Measurements from ENCODE around the gene PPP1R37. TPM values are rescaled to one million over a fixed set of nuclear protein-coding genes. Genes with fewer than 3 reads are reported as not detected.

Gene PPP1R37
- total and polyA plus RNA-seq, 4 donors = 1.8 to 10.4 (median 9.3) TPM

DNA sequence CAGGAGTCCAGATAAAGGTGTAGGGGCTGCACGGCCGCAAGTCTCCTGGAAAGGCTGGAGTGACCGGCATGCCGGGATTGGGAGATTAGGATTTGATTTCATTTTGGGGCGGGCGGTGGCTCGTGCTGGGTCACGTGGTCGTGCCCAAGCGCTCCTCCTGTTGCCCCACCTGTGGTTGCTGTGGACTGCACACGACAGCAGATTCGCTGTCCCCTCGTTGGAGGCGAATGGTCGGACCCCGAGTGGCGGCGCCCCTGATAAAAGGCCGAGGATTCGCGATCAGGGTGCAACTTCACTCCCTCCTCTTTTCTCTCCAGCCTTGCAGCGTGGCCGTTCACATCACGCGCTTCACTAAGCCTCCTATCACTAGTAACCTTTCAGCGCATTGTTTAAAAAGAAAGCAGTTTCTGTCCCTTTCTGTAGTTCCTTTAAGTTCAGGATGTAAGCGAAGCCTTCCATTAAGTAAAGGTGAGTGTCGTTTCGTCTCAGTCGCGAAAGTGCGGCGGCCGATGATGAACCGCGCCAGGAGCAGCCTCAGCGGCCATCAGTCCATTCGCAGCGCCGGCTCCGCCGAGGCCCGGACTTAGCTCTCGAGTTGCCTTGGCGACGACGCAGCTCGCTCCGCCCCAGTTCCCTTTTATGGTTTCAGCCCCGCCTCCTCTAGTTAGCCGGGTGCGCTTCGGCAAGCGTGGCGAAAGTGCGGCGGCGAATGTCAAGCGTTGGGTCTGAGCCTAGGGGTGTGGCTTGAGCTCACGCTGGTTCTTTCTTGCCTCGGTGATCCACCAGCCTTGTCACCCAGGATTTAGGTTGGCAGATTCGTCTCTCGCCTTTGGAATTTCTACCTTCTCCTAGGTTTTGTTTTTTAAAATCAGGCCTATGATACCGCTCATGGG, 1.7 kb upstream of the PPP1R37 start (continued):
- TF ChIP-seq, protein P1, sequence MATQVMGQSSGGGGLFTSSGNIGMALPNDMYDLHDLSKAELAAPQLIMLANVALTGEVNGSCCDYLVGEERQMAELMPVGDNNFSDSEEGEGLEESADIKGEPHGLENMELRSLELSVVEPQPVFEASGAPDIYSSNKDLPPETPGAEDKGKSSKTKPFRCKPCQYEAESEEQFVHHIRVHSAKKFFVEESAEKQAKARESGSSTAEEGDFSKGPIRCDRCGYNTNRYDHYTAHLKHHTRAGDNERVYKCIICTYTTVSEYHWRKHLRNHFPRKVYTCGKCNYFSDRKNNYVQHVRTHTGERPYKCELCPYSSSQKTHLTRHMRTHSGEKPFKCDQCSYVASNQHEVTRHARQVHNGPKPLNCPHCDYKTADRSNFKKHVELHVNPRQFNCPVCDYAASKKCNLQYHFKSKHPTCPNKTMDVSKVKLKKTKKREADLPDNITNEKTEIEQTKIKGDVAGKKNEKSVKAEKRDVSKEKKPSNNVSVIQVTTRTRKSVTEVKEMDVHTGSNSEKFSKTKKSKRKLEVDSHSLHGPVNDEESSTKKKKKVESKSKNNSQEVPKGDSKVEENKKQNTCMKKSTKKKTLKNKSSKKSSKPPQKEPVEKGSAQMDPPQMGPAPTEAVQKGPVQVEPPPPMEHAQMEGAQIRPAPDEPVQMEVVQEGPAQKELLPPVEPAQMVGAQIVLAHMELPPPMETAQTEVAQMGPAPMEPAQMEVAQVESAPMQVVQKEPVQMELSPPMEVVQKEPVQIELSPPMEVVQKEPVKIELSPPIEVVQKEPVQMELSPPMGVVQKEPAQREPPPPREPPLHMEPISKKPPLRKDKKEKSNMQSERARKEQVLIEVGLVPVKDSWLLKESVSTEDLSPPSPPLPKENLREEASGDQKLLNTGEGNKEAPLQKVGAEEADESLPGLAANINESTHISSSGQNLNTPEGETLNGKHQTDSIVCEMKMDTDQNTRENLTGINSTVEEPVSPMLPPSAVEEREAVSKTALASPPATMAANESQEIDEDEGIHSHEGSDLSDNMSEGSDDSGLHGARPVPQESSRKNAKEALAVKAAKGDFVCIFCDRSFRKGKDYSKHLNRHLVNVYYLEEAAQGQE (IDR thresholded peaks at IDR 0.05) = no peak
- TF ChIP-seq, protein P2, sequence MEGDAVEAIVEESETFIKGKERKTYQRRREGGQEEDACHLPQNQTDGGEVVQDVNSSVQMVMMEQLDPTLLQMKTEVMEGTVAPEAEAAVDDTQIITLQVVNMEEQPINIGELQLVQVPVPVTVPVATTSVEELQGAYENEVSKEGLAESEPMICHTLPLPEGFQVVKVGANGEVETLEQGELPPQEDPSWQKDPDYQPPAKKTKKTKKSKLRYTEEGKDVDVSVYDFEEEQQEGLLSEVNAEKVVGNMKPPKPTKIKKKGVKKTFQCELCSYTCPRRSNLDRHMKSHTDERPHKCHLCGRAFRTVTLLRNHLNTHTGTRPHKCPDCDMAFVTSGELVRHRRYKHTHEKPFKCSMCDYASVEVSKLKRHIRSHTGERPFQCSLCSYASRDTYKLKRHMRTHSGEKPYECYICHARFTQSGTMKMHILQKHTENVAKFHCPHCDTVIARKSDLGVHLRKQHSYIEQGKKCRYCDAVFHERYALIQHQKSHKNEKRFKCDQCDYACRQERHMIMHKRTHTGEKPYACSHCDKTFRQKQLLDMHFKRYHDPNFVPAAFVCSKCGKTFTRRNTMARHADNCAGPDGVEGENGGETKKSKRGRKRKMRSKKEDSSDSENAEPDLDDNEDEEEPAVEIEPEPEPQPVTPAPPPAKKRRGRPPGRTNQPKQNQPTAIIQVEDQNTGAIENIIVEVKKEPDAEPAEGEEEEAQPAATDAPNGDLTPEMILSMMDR (IDR thresholded peaks at IDR 0.05; ENCODE audit: low read depth, low read length, missing input control) = no peak

DNA sequence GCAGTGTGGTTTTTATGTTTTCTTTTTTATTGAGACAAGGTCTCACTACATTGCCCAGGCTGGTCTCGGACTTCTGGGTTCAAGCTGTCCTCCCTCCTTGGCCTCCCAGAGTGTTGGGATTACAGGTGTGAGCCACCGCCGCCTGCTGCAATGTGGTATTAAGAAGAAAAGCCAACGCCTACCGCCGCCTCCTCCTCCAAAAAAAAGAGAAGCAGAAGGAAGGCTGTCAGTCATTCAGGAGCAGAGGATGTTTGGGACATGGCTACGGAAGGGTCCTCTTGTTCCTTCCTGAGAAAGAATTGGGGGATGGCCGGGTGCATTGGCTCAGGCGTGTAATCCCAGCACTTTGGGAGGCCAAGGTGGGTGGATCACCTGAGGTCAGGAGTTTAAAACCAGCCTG, 1.2 kb downstream of the PPP1R37 start:
- Histone ChIP-seq H3K9ac (ENCODE audit: low read depth in 1 of 2, low read length in 2 of 2) (peak overlapping the region in 1 of 2 donors; percentile 61), H3K27me3 (ENCODE audit: control insufficient read depth in 4 of 4, insufficient read depth in 4 of 4, low read length in 3 of 4) (no peaks in the 10 kb centered on the region), H3K9me3 (ENCODE audit: control insufficient read depth in 4 of 4, low read length in 3 of 4) (no peaks in the 10 kb centered on the region), H3K4me1 (ENCODE audit: control insufficient read depth in 4 of 4, insufficient read depth in 4 of 4, low read length in 3 of 4) (peaks cover 8 to 74% (median 46%) of the 10 kb centered on the region in 4 donors), H3K4me3 (ENCODE audit: low read depth in 1 of 3, low read length in 3 of 3) (peak overlapping the region in 2 of 3 donors; percentile 89 to 98), H3K36me3 (ENCODE audit: control insufficient read depth in 4 of 4, insufficient read depth in 3 of 4, low read depth in 1 of 4, low read length in 3 of 4) (peaks cover 0 to 5% (median 1%) of the 10 kb centered on the region in 4 donors), H3K27ac (ENCODE audit: low read depth in 1 of 2, low read length in 2 of 2) (no peak overlapping the region)
- TF ChIP-seq GABPA (IDR thresholded peaks at IDR 0.05 in 1 of 2, conservative IDR thresholded peaks at IDR 0.05 in 1 of 2) = no peak
- TF ChIP-seq RAD21 (IDR thresholded peaks at IDR 0.05) = no peak
- no peak for TF ChIP-seq SP1 (IDR thresholded peaks at IDR 0.05)
- TF ChIP-seq FOXA1 (IDR thresholded peaks at IDR 0.05) = no peak
- TF ChIP-seq, protein P3, sequence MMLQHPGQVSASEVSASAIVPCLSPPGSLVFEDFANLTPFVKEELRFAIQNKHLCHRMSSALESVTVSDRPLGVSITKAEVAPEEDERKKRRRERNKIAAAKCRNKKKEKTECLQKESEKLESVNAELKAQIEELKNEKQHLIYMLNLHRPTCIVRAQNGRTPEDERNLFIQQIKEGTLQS (IDR thresholded peaks at IDR 0.05) = no peak
- TF ChIP-seq, protein P4, sequence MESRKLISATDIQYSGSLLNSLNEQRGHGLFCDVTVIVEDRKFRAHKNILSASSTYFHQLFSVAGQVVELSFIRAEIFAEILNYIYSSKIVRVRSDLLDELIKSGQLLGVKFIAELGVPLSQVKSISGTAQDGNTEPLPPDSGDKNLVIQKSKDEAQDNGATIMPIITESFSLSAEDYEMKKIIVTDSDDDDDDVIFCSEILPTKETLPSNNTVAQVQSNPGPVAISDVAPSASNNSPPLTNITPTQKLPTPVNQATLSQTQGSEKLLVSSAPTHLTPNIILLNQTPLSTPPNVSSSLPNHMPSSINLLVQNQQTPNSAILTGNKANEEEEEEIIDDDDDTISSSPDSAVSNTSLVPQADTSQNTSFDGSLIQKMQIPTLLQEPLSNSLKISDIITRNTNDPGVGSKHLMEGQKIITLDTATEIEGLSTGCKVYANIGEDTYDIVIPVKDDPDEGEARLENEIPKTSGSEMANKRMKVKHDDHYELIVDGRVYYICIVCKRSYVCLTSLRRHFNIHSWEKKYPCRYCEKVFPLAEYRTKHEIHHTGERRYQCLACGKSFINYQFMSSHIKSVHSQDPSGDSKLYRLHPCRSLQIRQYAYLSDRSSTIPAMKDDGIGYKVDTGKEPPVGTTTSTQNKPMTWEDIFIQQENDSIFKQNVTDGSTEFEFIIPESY (IDR thresholded peaks at IDR 0.05) = no peak
- no peak for TF ChIP-seq RXRA (IDR thresholded peaks at IDR 0.05)
- TF ChIP-seq NR2F2 (IDR thresholded peaks at IDR 0.05) = no peak
- DNase-seq (ENCODE audit: low spot score) = no peak
- 71% methylated on average over 9 of the region's 9 CpGs for WGBS

DNA sequence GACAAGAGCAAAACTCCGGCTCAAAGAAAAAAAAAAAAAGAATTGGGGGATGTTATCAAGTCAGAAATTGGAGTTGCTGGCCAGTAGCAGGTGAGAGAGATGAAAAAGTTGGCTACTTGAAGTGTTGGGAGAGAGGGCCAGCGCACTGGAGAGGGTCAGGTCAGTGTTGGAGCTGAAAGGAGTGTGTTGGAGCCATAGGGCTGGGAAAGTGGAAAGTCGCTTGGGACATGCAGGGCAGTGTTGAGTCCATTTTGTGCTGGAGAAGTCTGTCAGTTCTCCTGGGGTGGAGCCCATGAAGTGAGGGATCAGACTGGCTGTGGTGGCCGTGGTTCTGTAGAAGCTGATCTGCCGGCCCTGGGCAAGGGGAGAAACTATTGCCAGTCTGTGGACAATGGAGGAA, 1.7 kb downstream of the PPP1R37 start:
- Histone ChIP-seq H3K4me1 (ENCODE audit: control insufficient read depth in 4 of 4, insufficient read depth in 4 of 4, low read length in 3 of 4) (peaks cover 10 to 74% (median 46%) of the 10 kb centered on the region in 4 donors), H3K36me3 (ENCODE audit: control insufficient read depth in 4 of 4, insufficient read depth in 3 of 4, low read depth in 1 of 4, low read length in 3 of 4) (peaks cover 0 to 5% (median 1%) of the 10 kb centered on the region in 4 donors), H3K9ac (ENCODE audit: low read depth in 1 of 2, low read length in 2 of 2) (no peak overlapping the region), H3K4me3 (ENCODE audit: low read depth in 1 of 3, low read length in 3 of 3) (no peak overlapping the region), H3K9me3 (ENCODE audit: control insufficient read depth in 4 of 4, low read length in 3 of 4) (no peaks in the 10 kb centered on the region), H3K27ac (ENCODE audit: low read depth in 1 of 2, low read length in 2 of 2) (no peak overlapping the region), H3K27me3 (ENCODE audit: control insufficient read depth in 4 of 4, insufficient read depth in 4 of 4, low read length in 3 of 4) (no peaks in the 10 kb centered on the region)
- WGBS = 89% methylated on average over 5 of the region's 5 CpGs
- no peak for DNase-seq (ENCODE audit: low spot score)
- no peak for TF ChIP-seq RAD21 (IDR thresholded peaks at IDR 0.05)
- TF ChIP-seq, protein P1 (IDR thresholded peaks at IDR 0.05) = no peak
- TF ChIP-seq TAF1 (conservative IDR thresholded peaks at IDR 0.05) = no peak
- no peak for TF ChIP-seq EGR1 (IDR thresholded peaks at IDR 0.05; ENCODE audit: low read depth in 2 of 2)
- no peak for TF ChIP-seq JUND (IDR thresholded peaks at IDR 0.05)
- no peak for TF ChIP-seq NR2F2 (IDR thresholded peaks at IDR 0.05)
- no peak for TF ChIP-seq HNF4A (conservative IDR thresholded peaks at IDR 0.05)
- TF ChIP-seq, protein P3 (IDR thresholded peaks at IDR 0.05) = no peak
- no peak for TF ChIP-seq SP1 (IDR thresholded peaks at IDR 0.05)
- no peak for TF ChIP-seq RXRA (IDR thresholded peaks at IDR 0.05)
